Measurements from ENCODE around the gene CDH22.

GRCh38 chr20:46150943-46151342 lies 157.4 kb downstream of the CDH22 start:
- no peak for TF ChIP-seq NFRKB (IDR thresholded peaks at IDR 0.05)
- TF ChIP-seq L3MBTL2 (conservative IDR thresholded peaks at IDR 0.05): no peak
- no peak for TF ChIP-seq SP1 (IDR thresholded peaks at IDR 0.05)
- no peak for TF ChIP-seq CTBP1 (IDR thresholded peaks at IDR 0.05; ENCODE audit: borderline replicate concordance)
